Measurements from ENCODE around the gene GIN1.

GIN1 gene

GRCh38 chr5:103037673-103038455, 82.1 kb downstream of the GIN1 start:
- no peak for DNase-seq

DNA sequence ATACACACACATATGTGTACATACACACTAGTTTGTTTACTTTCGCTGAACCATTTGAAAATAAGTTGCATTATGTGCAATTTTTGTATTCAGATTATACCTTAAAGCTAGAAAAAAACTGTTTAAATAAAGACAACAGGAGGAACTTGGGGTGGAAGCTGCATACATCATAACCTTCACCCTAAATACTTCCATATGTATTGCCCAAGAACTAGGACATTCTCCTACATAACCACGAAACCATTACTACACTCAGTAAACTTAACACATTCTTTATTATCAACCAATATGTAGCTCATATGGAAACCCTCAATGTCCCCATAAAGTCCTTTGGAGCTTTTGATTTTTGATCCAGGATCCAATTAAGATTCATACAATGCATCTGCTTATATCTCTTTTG, 83.3 kb downstream of the GIN1 start:
- no peak for DNase-seq
